Astrocyte of the spinal cord (primary cell): Measurements from ENCODE around the gene GTF2IRD1.
"Not testable (repeated sequence)": the region's sequence is repeated elsewhere in the genome, so short reads cannot be mapped to it uniquely, and the experiment has no call there.

Experiments
- DNase-seq: peaks from one replicate; pipeline ENCODE4 v3.0.0; 2011; ENCODE audit warnings: low read depth, low spot score
- H3K4me3 ChIP-seq: 2 replicates; pipeline ENCODE4 v1.5.1; 2011; ENCODE audit warnings: low read depth, mild to moderate bottlenecking, low read length, moderate library complexity
- CTCF ChIP-seq: IDR thresholded peaks from 2 replicates; pipeline ENCODE4 v1.5.1; 2012; ENCODE audit warnings: low read depth, mild to moderate bottlenecking, low read length, inconsistent platforms
- in situ Hi-C: cut with HindIII; loops from 2 replicates; pipeline ENCODE4 v1.10.0; 2017; ENCODE audit warnings: low sequenced_read_pairs

The GTF2IRD1 gene

GRCh38 chr7:74418076-74418475 is 35.6 kb upstream of the GTF2IRD1 start:
- no peak overlapping the region for H3K4me3 ChIP-seq
- DNase-seq: no peak
- TF ChIP-seq CTCF: no peak
- in situ Hi-C loops: no loop called here

DNA sequence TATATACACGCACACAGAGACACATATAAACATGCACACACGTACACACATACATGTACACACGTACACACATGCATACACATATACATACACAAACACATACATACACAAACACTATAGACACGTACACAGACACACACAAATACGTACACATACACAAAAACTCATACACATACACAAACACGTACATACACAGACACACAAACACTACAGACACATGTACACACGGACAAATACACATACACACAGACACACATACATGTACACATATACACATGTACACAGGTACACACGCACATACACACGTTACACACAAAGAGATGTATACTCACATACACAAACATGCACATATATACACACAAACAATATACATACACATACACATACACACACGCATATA is 35.2 kb upstream of the GTF2IRD1 start:
- TF ChIP-seq CTCF: no peak

DNA sequence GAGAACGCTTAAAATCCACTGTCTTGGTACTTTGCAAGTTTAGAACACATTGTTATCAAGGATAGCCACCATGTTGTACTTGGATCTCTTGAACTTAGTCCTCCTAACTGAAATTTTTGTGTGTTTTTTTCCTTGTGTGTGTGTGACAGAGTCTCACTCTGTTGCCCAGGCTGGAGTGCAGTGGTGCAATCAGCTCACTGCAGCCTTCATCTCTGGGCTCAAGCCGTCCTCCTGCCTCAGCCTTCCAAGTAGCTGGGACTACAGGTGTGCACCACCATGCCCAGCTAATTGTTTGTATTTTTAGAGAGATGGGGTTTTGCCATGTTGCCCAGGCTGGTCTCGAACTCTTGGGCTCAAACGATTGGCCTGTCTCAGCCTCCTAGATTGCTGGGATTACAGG is 34.5 kb upstream of the GTF2IRD1 start:
- in situ Hi-C loops, DNase-seq: not testable (repeated sequence)

More for the DNA sequence above, 35.2 kb upstream of the GTF2IRD1 start:
- in situ Hi-C loops: no loop called here
- DNase-seq: no peak
- H3K4me3 ChIP-seq: no peak overlapping the region

GRCh38 chr7:74420006-74420405 is 33.7 kb upstream of the GTF2IRD1 start:
- TF ChIP-seq CTCF: no peak
- DNase-seq: no peak
- in situ Hi-C loops: no loop called here
- no peak overlapping the region for H3K4me3 ChIP-seq

More for the DNA sequence above, 34.5 kb upstream of the GTF2IRD1 start:
- H3K4me3 ChIP-seq: not testable (repeated sequence)

DNA sequence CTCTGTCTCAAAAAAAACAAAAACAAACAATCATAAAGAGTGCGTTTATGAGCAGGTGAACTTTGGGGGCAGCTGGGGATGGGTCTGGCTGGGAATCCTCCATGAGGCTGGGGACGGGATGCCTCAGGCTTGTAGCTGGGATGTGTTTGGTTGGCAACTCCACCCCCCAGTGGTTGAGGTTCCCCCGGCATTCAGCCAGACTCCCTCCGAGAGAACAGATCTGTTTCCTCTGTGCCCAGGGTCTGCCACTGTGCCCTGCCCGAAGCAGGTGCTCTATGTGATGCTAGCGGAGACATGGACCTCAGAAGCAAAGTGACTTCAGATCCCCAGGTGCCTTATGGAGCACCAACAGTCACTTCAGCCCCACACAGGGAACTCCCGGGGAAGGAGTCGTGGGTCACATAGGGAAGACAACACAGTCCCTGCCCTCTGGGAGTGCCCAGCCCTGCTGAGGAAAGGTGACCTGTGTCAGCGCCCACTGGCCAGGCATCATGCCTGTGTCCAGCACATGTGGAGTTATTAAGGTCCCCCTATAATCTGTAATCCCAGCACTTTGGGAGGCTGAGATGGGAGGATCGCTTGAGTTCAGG is 29.3 kb upstream of the GTF2IRD1 start:
- no peak overlapping the region for H3K4me3 ChIP-seq
- no peak for TF ChIP-seq CTCF
- DNase-seq: no peak
- in situ Hi-C loops: no loop called here

DNA sequence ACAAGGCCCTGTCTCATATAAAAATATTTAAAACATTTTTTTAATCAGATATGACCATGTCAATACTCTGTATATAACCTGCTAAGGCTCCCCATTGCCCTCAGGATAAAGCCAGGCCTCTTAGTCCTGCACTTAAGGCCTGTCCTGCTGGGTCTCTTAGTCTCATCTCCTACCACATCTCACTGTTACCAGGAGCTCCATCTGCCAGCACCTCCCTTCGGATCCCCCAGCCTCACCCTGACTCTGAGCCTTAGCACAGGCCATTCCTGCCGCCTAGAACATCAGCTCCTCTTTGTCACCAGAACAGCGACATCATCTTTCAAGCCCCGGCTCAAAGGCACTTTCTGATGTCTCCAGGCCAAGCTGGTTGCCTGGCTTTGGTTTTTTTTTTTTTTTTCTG is 25.7 kb upstream of the GTF2IRD1 start:
- in situ Hi-C loops: no loop called here
- no peak for TF ChIP-seq CTCF
- no peak for DNase-seq
- no peak overlapping the region for H3K4me3 ChIP-seq

- TF ChIP-seq CTCF: no peak
- peak; percentile 73 for DNase-seq
- in situ Hi-C loops: no loop called here
- no peak overlapping the region for H3K4me3 ChIP-seq
Measured at GRCh38 chr7:74429153-74429747, 24.5 kb upstream of the GTF2IRD1 start.

DNA sequence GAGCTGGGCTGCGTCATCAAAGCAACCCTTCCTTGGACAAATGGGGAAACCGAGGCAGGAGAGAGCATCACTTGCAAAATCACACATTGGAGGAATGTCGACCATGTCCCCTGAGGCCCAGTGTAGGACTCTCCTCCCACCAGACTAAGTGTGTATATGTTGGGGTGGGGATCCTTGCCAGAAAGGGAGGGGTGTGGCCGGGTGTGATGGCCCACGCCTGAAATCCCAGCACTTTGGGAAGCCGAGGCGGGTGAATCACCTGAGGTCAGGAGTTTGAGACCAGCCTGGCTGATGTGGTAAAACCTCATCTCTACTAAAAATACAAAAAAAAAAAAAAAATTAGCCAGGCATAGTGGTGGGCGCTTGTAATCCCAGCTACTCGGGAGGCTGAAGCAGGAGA is 23.3 kb upstream of the GTF2IRD1 start:
- DNase-seq, H3K4me3 ChIP-seq, in situ Hi-C loops: not testable (repeated sequence)
